HL-60 (cell line): ENCODE data around the gene TMEM135.

Experiments
- CTCF ChIP-seq: IDR thresholded peaks from one replicate; pipeline ENCODE4 v1.5.1; 2011; ENCODE audit warnings: low read length, control low read depth, inconsistent platforms; ENCODE audit not compliant: insufficient read depth
- POLR2AphosphoS5 ChIP-seq: IDR thresholded peaks from 2 replicates; pipeline ENCODE4 v1.6.1; 2012; ENCODE audit warnings: low read depth

GRCh38 chr11:87181143-87181542, 143.4 kb downstream of the TMEM135 start:
- no peak for TF ChIP-seq CTCF
- TF ChIP-seq POLR2AphosphoS5: no peak
